ENCODE measurements around the gene GFY.

Gene GFY

GRCh38 chr19:49468746-49469447 is 43.7 kb downstream of the GFY start (continued):
- TF ChIP-seq ZNF362 (tag by site-specific recombination; IDR thresholded peaks at IDR 0.05) (0 out of 2 replicates have a peak, but pooled peaks have one; percentile 46), SCRT1 (tag by site-specific recombination; IDR thresholded peaks at IDR 0.05; ENCODE audit: borderline replicate concordance) (0 out of 2 replicates have a peak, but pooled peaks have one; percentile 26), KLF1 (tag by site-specific recombination; IDR thresholded peaks at IDR 0.05) (peak; percentile 92), SP2 (tag by site-specific recombination; IDR thresholded peaks at IDR 0.05) (peak; percentile 60), PBX3 (CRISPR knock-in tag; IDR thresholded peaks at IDR 0.05) (no peak), ZNF26 (tag by site-specific recombination; IDR thresholded peaks at IDR 0.05) (no peak), ZNF394 (tag by site-specific recombination; IDR thresholded peaks at IDR 0.05; ENCODE audit: borderline replicate concordance) (peak; percentile 54; the same call in 1 of the 2 replicates)
- TF ChIP-seq, protein P1, sequence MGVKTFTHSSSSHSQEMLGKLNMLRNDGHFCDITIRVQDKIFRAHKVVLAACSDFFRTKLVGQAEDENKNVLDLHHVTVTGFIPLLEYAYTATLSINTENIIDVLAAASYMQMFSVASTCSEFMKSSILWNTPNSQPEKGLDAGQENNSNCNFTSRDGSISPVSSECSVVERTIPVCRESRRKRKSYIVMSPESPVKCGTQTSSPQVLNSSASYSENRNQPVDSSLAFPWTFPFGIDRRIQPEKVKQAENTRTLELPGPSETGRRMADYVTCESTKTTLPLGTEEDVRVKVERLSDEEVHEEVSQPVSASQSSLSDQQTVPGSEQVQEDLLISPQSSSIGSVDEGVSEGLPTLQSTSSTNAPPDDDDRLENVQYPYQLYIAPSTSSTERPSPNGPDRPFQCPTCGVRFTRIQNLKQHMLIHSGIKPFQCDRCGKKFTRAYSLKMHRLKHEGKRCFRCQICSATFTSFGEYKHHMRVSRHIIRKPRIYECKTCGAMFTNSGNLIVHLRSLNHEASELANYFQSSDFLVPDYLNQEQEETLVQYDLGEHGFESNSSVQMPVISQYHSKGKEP (tag by site-specific recombination; IDR thresholded peaks at IDR 0.05): peak; percentile 72
- TF ChIP-seq, protein P2, sequence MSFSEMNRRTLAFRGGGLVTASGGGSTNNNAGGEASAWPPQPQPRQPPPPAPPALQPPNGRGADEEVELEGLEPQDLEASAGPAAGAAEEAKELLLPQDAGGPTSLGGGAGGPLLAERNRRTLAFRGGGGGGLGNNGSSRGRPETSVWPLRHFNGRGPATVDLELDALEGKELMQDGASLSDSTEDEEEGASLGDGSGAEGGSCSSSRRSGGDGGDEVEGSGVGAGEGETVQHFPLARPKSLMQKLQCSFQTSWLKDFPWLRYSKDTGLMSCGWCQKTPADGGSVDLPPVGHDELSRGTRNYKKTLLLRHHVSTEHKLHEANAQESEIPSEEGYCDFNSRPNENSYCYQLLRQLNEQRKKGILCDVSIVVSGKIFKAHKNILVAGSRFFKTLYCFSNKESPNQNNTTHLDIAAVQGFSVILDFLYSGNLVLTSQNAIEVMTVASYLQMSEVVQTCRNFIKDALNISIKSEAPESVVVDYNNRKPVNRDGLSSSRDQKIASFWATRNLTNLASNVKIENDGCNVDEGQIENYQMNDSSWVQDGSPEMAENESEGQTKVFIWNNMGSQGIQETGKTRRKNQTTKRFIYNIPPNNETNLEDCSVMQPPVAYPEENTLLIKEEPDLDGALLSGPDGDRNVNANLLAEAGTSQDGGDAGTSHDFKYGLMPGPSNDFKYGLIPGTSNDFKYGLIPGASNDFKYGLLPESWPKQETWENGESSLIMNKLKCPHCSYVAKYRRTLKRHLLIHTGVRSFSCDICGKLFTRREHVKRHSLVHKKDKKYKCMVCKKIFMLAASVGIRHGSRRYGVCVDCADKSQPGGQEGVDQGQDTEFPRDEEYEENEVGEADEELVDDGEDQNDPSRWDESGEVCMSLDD (tag by site-specific recombination; IDR thresholded peaks at IDR 0.05): 0 out of 2 replicates have a peak, but pooled peaks have one; percentile 29

GRCh38 chr19:49469828-49470614 is 44.8 kb downstream of the GFY start:
- H3K4me3 ChIP-seq (ENCODE audit: low read depth, low read length): no peak overlapping the region
- peaks cover 6 to 9% of the 10 kb centered on the region in 2 experiments; a peak in 2 of 3 replicates for H3K36me3 ChIP-seq (ENCODE audit: control insufficient read depth in 2 of 2, insufficient read depth in 1 of 2, low read length in 2 of 2)
- POLR2A ChIA-PET: interaction anchor here (1.2 to 1.3 kb wide), 3 partner anchors 17 to 26 kb away, joined by 3 to 11 read pairs (median 4); partner anchors contain the start of genes ALDH16A1 and RPS11
- H3K4me1 ChIP-seq (ENCODE audit: control insufficient read depth, insufficient read depth, low read length): 0 out of 2 replicates have a peak, but pooled peaks cover 5% of the 10 kb centered on the region
- no peaks in the 10 kb centered on the region for H3K9me3 ChIP-seq (ENCODE audit: control insufficient read depth, insufficient read depth, low read depth, low read length)
- H3K27ac ChIP-seq (ENCODE audit: extremely low read depth, low read depth, low read length): 0 out of 2 replicates have a peak overlapping the region, but pooled peaks have one; percentile 1
- CTCF ChIA-PET: interaction anchor here (0.6 to 1.5 kb wide), 7 partner anchors 10 to 94 kb away, joined by 3 to 6 read pairs (median 4); partner anchors contain the start of gene ALDH16A1
- no peak for TF ChIP-seq ZNF76 (tag by site-specific recombination; IDR thresholded peaks at IDR 0.05; ENCODE audit: borderline replicate concordance, low read depth)
- TF ChIP-seq ZNF692 (tag by site-specific recombination; IDR thresholded peaks at IDR 0.05): no peak
- no peak for TF ChIP-seq ZXDB (tag by site-specific recombination; IDR thresholded peaks at IDR 0.05)
- TF ChIP-seq ZNF558 (tag by site-specific recombination; IDR thresholded peaks at IDR 0.05): no peak
- TF ChIP-seq ZNF354C (tag by site-specific recombination; IDR thresholded peaks at IDR 0.05; ENCODE audit: borderline replicate concordance, low read depth): no peak
- peak; percentile 86 for TF ChIP-seq ZNF623 (tag by site-specific recombination; IDR thresholded peaks at IDR 0.05)
- 0 out of 2 replicates have a peak, but pooled peaks have one; percentile 6 for TF ChIP-seq ZNF654 (tag by site-specific recombination; IDR thresholded peaks at IDR 0.05; ENCODE audit: low read depth)
- TF ChIP-seq ZBTB7A (tag by site-specific recombination; IDR thresholded peaks at IDR 0.05; ENCODE audit: low read depth): no peak
- TF ChIP-seq YY1 (tag by site-specific recombination; IDR thresholded peaks at IDR 0.05): no peak
- TF ChIP-seq, protein P3, sequence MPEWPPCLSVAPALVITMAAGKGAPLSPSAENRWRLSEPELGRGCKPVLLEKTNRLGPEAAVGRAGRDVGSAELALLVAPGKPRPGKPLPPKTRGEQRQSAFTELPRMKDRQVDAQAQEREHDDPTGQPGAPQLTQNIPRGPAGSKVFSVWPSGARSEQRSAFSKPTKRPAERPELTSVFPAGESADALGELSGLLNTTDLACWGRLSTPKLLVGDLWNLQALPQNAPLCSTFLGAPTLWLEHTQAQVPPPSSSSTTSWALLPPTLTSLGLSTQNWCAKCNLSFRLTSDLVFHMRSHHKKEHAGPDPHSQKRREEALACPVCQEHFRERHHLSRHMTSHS (tag by site-specific recombination; IDR thresholded peaks at IDR 0.05): no peak
- no peak for TF ChIP-seq ZNF274 (IDR thresholded peaks at IDR 0.05; ENCODE audit: low read length)
- TF ChIP-seq ZNF274 (tag by site-specific recombination; IDR thresholded peaks at IDR 0.05; ENCODE audit: borderline replicate concordance): no peak
- TF ChIP-seq HOXA7 (CRISPR knock-in tag; IDR thresholded peaks at IDR 0.05; ENCODE audit: borderline replicate concordance): no peak
- TF ChIP-seq ZNF223 (tag by site-specific recombination; IDR thresholded peaks at IDR 0.05): no peak
